Measurements from ENCODE around the gene ENDOG.
"Not testable (repeated sequence)": the region's sequence is repeated elsewhere in the genome, so short reads cannot be mapped to it uniquely, and the experiment has no call there.

- TF ChIP-seq, protein P1, sequence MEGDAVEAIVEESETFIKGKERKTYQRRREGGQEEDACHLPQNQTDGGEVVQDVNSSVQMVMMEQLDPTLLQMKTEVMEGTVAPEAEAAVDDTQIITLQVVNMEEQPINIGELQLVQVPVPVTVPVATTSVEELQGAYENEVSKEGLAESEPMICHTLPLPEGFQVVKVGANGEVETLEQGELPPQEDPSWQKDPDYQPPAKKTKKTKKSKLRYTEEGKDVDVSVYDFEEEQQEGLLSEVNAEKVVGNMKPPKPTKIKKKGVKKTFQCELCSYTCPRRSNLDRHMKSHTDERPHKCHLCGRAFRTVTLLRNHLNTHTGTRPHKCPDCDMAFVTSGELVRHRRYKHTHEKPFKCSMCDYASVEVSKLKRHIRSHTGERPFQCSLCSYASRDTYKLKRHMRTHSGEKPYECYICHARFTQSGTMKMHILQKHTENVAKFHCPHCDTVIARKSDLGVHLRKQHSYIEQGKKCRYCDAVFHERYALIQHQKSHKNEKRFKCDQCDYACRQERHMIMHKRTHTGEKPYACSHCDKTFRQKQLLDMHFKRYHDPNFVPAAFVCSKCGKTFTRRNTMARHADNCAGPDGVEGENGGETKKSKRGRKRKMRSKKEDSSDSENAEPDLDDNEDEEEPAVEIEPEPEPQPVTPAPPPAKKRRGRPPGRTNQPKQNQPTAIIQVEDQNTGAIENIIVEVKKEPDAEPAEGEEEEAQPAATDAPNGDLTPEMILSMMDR (IDR thresholded peaks at IDR 0.05; ENCODE audit: insufficient read depth, low read depth, low read length) = not testable (repeated sequence)
- not testable (repeated sequence) for TF ChIP-seq EZH2 (IDR thresholded peaks at IDR 0.05; ENCODE audit: insufficient read depth, low read length)
These were observed 34.3 kb downstream of the ENDOG start for GRCh38 chr9:128852646-128853045.

All from astrocyte (in vitro differentiated cells and primary cell).